HCT116 (cell line): Measurements from ENCODE around the gene RCL1. TPM values are rescaled to one million over a fixed set of nuclear protein-coding genes. Genes with fewer than 3 reads are reported as not detected.
A peak's percentile ranks its signal among the peaks of the same experiment; 100 is the strongest.

Experiments
- ATAC-seq: fragments of 200-7000 bp; cut with Tn5 transposase; 2 replicates; pipeline ENCODE4 v1.9.1; 2020; ENCODE audit warnings: mild to moderate bottlenecking, moderate library complexity
- BruUV-seq: library from RNA; stranded (reverse); fragments of 400-500 nt; replicated peaks from 2 replicates; lab custom pipeline; 2021; lab: Mats Ljungman, UMichigan
- CTCF ChIA-PET: fragments of 300-600 bp; sonication (Branson Sonifier 250); formaldehyde crosslinking; loops from one replicate; lab custom pipeline; 2021; ENCODE audit warnings: antibody characterized with exemption; lab: Charles Lee
- POLR2A ChIA-PET: fragments of 300-600, 350-600 bp; sonication (Branson Sonifier 250); formaldehyde crosslinking; loops from one replicate; lab custom pipeline; 2021; ENCODE audit warnings: antibody characterized with exemption; lab: Charles Lee
- RAD21 ChIA-PET, 2 experiments: fragments of 300-600 bp; sonication (Branson Sonifier 250); formaldehyde crosslinking; loops; one replicate each; lab custom pipeline; 2023; ENCODE audit warnings: low total read pairs in 2 of 2; ENCODE audit not compliant: uncharacterized antibody in 2 of 2, unreplicated experiment in 2 of 2, low non-redundant PET in 1 of 2; lab: Charles Lee
- DNase-seq: peaks from one replicate; pipeline ENCODE4 v3.0.0-alpha.2; 2010; ENCODE audit warnings: low read depth, low spot score
- H2AFZ ChIP-seq: fragments of 200-600 bp; shearing (Covaris generic), sonication (generic); 2 replicates; pipeline ENCODE4 v1.6.1; 2017; ENCODE audit warnings: low read depth, mixed run types, mixed read lengths, antibody characterized with exemption, low read length; ENCODE audit not compliant: poor library complexity, severe bottlenecking
- H3K27ac ChIP-seq: 2 replicates; pipeline ENCODE4 v1.5.1; 2012; ENCODE audit warnings: low read depth, low read length
- H3K27me3 ChIP-seq: fragments of 200-600 bp; sonication (generic); 2 replicates; pipeline ENCODE4 v1.6.1; 2016; ENCODE audit warnings: mixed run types, low read length, mixed read lengths; ENCODE audit not compliant: insufficient read depth
- H3K36me3 ChIP-seq, 2 experiments: fragments of 200-500 bp in 1 of 2; fragments of 200-600 bp in 1 of 2; sonication (Bioruptor generic) in 1 of 2; sonication (generic) in 1 of 2; 2 replicates each; pipeline versions ENCODE4 v1.5.1 to v1.6.1; 2014 to 2016; ENCODE audit warnings: low read length in 2 of 2, inconsistent platforms in 1 of 2, mixed read lengths in 1 of 2, mixed run types in 1 of 2; ENCODE audit not compliant: insufficient read depth in 2 of 2, control insufficient read depth in 1 of 2
- H3K4me1 ChIP-seq, 2 experiments: fragments of 200-600 bp in 1 of 2; sonication (generic) in 1 of 2; 2 replicates each; pipeline versions ENCODE4 v1.5.1 to v1.6.1; 2012 to 2017; ENCODE audit warnings: low read length in 2 of 2, inconsistent platforms in 1 of 2, mild to moderate bottlenecking in 1 of 2, mixed read lengths in 1 of 2, mixed run types in 1 of 2, moderate library complexity in 1 of 2; ENCODE audit not compliant: insufficient read depth in 2 of 2, control insufficient read depth in 1 of 2
- H3K4me2 ChIP-seq: fragments of 200-600 bp; sonication (generic); 2 replicates; pipeline ENCODE4 v1.6.1; 2017; ENCODE audit warnings: mixed run types, low read length, mixed read lengths
- H3K4me3 ChIP-seq, 2 experiments: fragments of 200-600 bp in 1 of 2; sonication (generic) in 1 of 2; replicated peaks in 1 of 2; 2 replicates each; pipeline ENCODE4 v1.5.1; 2011 to 2016; ENCODE audit warnings: low read length in 2 of 2, control low read depth in 1 of 2, low read depth in 1 of 2, mild to moderate bottlenecking in 1 of 2, mixed read lengths in 1 of 2, mixed run types in 1 of 2
- H3K79me2 ChIP-seq: fragments of 200-600 bp; sonication (generic); 2 replicates; pipeline ENCODE4 v1.6.1; 2017; ENCODE audit warnings: mild to moderate bottlenecking, mixed run types, low read length, moderate library complexity, mixed read lengths; ENCODE audit not compliant: insufficient read depth
- H3K9ac ChIP-seq: fragments of 200-600 bp; sonication (generic); 2 replicates; pipeline ENCODE4 v1.6.1; 2016; ENCODE audit warnings: low read length, mixed read lengths
- H3K9me2 ChIP-seq: fragments of 200-600 bp; sonication (generic), shearing (Covaris generic); 2 replicates; pipeline ENCODE4 v1.6.1; 2017; ENCODE audit warnings: mixed run types, mild to moderate bottlenecking, moderate library complexity; ENCODE audit not compliant: insufficient read depth
- H3K9me3 ChIP-seq, 2 experiments: fragments of 200-500 bp in 1 of 2; fragments of 200-600 bp in 1 of 2; sonication (Bioruptor generic) in 1 of 2; sonication (generic) in 1 of 2; 2 replicates each; pipeline ENCODE4 v1.6.1; 2014 to 2017; ENCODE audit warnings: low read length in 2 of 2, mixed read lengths in 2 of 2, inconsistent platforms in 1 of 2, low read depth in 1 of 2, mild to moderate bottlenecking in 1 of 2, mixed run types in 1 of 2, moderate library complexity in 1 of 2; ENCODE audit not compliant: control insufficient read depth in 1 of 2, insufficient read depth in 1 of 2
- H4K20me1 ChIP-seq: fragments of 200-600 bp; sonication (generic), shearing (Covaris generic); 2 replicates; pipeline ENCODE4 v1.6.1; 2017; ENCODE audit warnings: mixed run types, mild to moderate bottlenecking, moderate library complexity; ENCODE audit not compliant: insufficient read depth
- CBX3 ChIP-seq: IDR thresholded peaks from 2 replicates; pipeline ENCODE4 v1.6.1; 2012; ENCODE audit warnings: low read depth
- ELF1 ChIP-seq: IDR thresholded peaks from 2 replicates; pipeline ENCODE4 v1.6.1; 2012; ENCODE audit warnings: low read depth, borderline replicate concordance
- EZH2 ChIP-seq: fragments of 200-600 bp; sonication (generic); IDR thresholded peaks from 2 replicates; pipeline ENCODE4 v1.6.1; 2017; ENCODE audit warnings: antibody characterized with exemption, mixed run types
- JUND ChIP-seq: IDR thresholded peaks from 2 replicates; pipeline ENCODE4 v1.6.1; 2012
- POLR2A ChIP-seq: IDR thresholded peaks from 2 replicates; pipeline ENCODE4 v1.7.0; 2011; ENCODE audit warnings: borderline replicate concordance; ENCODE audit not compliant: insufficient read depth, insufficient read length; ENCODE audit errors: extremely low read depth
- POLR2AphosphoS5 ChIP-seq: IDR thresholded peaks from 2 replicates; pipeline ENCODE4 v1.6.1; 2011; ENCODE audit warnings: mild to moderate bottlenecking, low read depth, low read length, moderate library complexity
- SIN3A ChIP-seq: IDR thresholded peaks from 2 replicates; pipeline ENCODE4 v1.6.1; 2012; ENCODE audit warnings: low read depth
- SP1 ChIP-seq: IDR thresholded peaks from 2 replicates; pipeline ENCODE4 v1.6.1; 2012; ENCODE audit warnings: low read depth
- SRF ChIP-seq: IDR thresholded peaks from 2 replicates; pipeline ENCODE4 v1.6.1; 2012; ENCODE audit warnings: low read depth
- YY1 ChIP-seq: IDR thresholded peaks from 2 replicates; pipeline ENCODE4 v1.6.1; 2011; ENCODE audit warnings: low read length, low read depth, moderate library complexity, mild to moderate bottlenecking; ENCODE audit not compliant: insufficient replicate concordance; ENCODE audit errors: extremely low read depth
- ZFX ChIP-seq: fragments of 450-650 bp; IDR thresholded peaks from 2 replicates; pipeline ENCODE4 v1.6.1; 2017
- intact Hi-C: fragments of 100-400 bp; cut with micrococcal nuclease; formaldehyde crosslinking; loops from 2 replicates; pipeline ENCODE4 v1.10.0; 2022
- total RNA-seq: library from RNA; stranded (reverse); gene quantifications from one replicate; pipeline ENCODE4 v1.2.1, GENCODE V29; 2021; ENCODE audit not compliant: unreplicated experiment

The RCL1 gene
- total RNA-seq, 1 experiment from 2014 or later: 29.9 TPM

DNA sequence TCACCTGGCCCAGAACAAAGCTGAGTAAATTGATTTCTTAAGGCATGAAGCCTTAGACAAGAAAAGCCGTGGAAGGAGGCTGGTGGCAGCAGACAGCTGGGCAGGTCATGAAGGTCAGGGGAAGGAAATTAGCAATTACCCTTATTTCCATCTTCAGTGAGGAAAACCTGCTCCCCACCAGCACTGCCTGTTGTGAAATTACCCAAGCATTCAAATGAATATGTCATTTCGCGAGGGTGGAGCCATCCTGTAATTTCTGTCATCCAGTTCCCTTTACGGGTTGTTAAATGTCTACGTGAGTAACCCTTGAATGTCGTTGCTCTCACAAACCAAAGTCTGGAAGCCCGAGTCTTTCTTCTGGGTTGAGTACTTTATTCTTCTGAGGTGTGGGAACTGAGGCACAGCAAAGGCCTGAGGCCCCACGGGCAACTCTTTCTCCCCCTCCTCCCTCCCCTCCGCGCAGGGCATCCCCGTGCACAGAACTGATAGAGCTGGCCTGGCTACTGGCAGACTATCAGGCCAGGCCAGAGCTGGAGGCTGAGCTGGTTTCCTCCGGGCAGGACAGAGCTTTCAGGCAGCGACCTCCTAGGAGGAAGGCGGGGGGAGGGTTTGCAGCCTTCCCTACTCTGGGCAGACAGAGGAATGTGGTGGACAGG, 29.7 kb upstream of the RCL1 start (continued):
- TF ChIP-seq ELF1: no peak
- TF ChIP-seq YY1: no peak
- no peak for TF ChIP-seq SRF
- TF ChIP-seq SIN3A: no peak
- no peak for TF ChIP-seq JUND

DNA sequence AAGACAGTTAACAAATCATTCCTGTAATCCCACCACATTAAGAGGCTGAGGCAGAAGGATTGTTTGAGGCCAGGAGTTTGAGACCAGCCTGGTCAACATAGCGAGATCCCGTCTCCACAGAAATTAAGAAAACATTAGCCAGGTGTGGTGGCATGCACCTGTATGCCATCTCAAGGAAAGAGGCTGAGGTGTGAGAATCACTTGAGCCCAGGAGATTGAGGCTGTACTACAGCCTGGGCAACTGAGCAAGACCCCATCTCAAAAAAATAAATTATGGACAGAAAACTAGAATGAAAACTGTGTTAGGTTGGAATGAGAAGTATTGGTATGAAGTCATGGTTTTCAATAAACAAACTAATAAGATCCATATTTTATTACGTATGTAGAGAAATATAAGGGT, 28.7 kb upstream of the RCL1 start:
- H3K4me3 ChIP-seq: no peak overlapping the region
- H3K9me2 ChIP-seq: no peaks in the 10 kb centered on the region
- no peaks in the 10 kb centered on the region for H4K20me1 ChIP-seq
- DNase-seq (no peak), ATAC-seq (no peak)
- no peak overlapping the region for H2AFZ ChIP-seq
- H3K4me2 ChIP-seq: no peak overlapping the region
- no peak overlapping the region for H3K27ac ChIP-seq
- ChIA-PET POLR2A (no interaction called here), CTCF (no interaction called here), RAD21 (no interaction called here)
- no peak overlapping the region for H3K9ac ChIP-seq
- H3K4me1 ChIP-seq: peaks cover 0 to 18% of the 10 kb centered on the region in 2 experiments; a peak in 3 of 4 replicates
- H3K9me3 ChIP-seq: no peaks in the 10 kb centered on the region
- no peaks in the 10 kb centered on the region for H3K79me2 ChIP-seq
- TF ChIP-seq CBX3: no peak
- TF ChIP-seq SP1: no peak
- no peaks in the 10 kb centered on the region for H3K27me3 ChIP-seq
- H3K36me3 ChIP-seq: no peaks in the 10 kb centered on the region
- intact Hi-C loops: loop anchor here (5.0 kb wide), 1 partner anchor 663 kb away; no protein-coding TSS in a partner anchor
- no TSS peak for BruUV-seq

DNA sequence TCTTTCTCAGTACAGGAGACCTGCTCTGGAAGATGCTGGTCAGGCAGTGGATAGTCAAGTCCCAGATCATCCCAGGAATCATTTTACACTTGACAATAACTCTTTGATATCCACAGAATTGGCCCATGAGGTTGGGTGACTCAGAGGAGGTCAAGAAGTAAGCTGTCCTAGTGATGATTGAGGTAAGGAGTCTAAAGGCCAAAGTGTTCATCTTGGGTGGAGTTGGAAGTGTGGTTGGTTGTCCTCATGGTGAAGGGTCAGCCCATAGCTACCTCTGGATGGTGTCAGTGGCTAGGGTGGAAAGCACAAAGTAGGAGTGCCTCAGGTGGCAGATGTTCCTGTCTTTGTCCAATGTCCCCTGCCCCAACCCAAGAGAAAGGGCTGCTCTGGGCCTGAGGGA, 24.1 kb upstream of the RCL1 start:
- intact Hi-C loops: no loop called here
- no peaks in the 10 kb centered on the region for H3K9me2 ChIP-seq
- DNase-seq: no peak
- ChIA-PET POLR2A (no interaction called here), CTCF (no interaction called here), RAD21 (no interaction called here)
- H3K79me2 ChIP-seq: no peaks in the 10 kb centered on the region
- peak overlapping the region; percentile 59 for H3K4me2 ChIP-seq
- ATAC-seq: peak; percentile 31
- BruUV-seq: no TSS peak
- H3K27ac ChIP-seq: no peak overlapping the region
- H3K36me3 ChIP-seq: no peaks in the 10 kb centered on the region
- no peak overlapping the region for H3K9ac ChIP-seq
- H2AFZ ChIP-seq: no peak overlapping the region
- no peaks in the 10 kb centered on the region for H3K9me3 ChIP-seq
- H3K4me3 ChIP-seq: no peak overlapping the region
- H4K20me1 ChIP-seq: no peaks in the 10 kb centered on the region
- peaks cover 0 to 14% of the 10 kb centered on the region in 2 experiments; a peak in 3 of 4 replicates for H3K4me1 ChIP-seq
- H3K27me3 ChIP-seq: no peaks in the 10 kb centered on the region
- TF ChIP-seq POLR2A: no peak
- TF ChIP-seq CBX3: no peak
- no peak for TF ChIP-seq ZFX
- no peak for TF ChIP-seq POLR2AphosphoS5
- TF ChIP-seq ELF1: no peak
- TF ChIP-seq EZH2: no peak
